Mononuclear cell (primary cell): Measurements from ENCODE around the gene C17orf100. TPM values are rescaled to one million over a fixed set of nuclear protein-coding genes. Genes with fewer than 3 reads are reported as not detected.
"Not testable (repeated sequence)": the region's sequence is repeated elsewhere in the genome, so short reads cannot be mapped to it uniquely, and the experiment has no call there.

Experiments
- H3K27me3 ChIP-seq: 2 replicates; pipeline ENCODE4 v1.6.0; 2011; ENCODE audit warnings: low read length, control low read depth; ENCODE audit not compliant: insufficient read depth
- H3K4me1 ChIP-seq: 2 replicates; pipeline ENCODE4 v1.5.1; 2011; ENCODE audit warnings: mild to moderate bottlenecking, low read length, control low read depth; ENCODE audit not compliant: insufficient read depth
- H3K4me3 ChIP-seq: 2 replicates; pipeline ENCODE4 v1.5.1; 2011; ENCODE audit warnings: mild to moderate bottlenecking, low read length, moderate library complexity
- H3K9me3 ChIP-seq: 2 replicates; pipeline ENCODE4 v1.5.1; 2011; ENCODE audit warnings: low read depth, mild to moderate bottlenecking, control low read depth, low read length
- total RNA-seq: library from RNA; depleted of rRNA; stranded (reverse); fragments of >200 nt; gene quantifications from one replicate; pipeline ENCODE4 v1.2.3, GENCODE V29; 2012

The C17orf100 gene
- total RNA-seq, 1 donor = 0.63 TPM

- no peaks in the 10 kb centered on the region for H3K4me1 ChIP-seq
- H3K4me3 ChIP-seq = no peak overlapping the region
- H3K27me3 ChIP-seq = no peaks in the 10 kb centered on the region
- H3K9me3 ChIP-seq = no peaks in the 10 kb centered on the region
Measured at GRCh38 chr17:6686026-6686425, 34.5 kb downstream of the C17orf100 start.

GRCh38 chr17:6688944-6689343, 37.4 kb downstream of the C17orf100 start:
- no peak overlapping the region for H3K4me3 ChIP-seq
- no peaks in the 10 kb centered on the region for H3K4me1 ChIP-seq
- H3K9me3 ChIP-seq = no peaks in the 10 kb centered on the region
- peaks cover 3% of the 10 kb centered on the region for H3K27me3 ChIP-seq

DNA sequence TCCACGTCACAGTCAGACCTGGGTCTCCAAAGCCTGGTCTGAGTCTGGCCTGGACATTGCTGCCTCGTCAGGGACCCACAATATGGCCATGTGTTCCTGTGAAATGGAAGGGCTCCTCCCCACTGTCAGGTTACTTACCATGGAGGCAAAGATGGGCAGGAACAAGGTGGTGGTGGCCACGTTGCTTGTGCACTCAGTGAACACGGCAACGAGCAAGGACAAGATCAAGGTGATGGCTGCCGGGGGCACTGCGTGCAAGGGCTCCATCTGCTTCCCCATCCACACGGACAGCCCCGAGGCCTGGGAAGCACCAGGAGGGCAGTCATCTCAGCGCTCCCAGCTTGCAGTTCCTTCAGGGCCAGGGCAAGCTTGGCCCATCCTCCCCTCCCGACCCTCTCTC, 39.1 kb downstream of the C17orf100 start:
- Histone ChIP-seq H3K27me3 (peaks cover 3% of the 10 kb centered on the region), H3K4me3 (no peak overlapping the region), H3K4me1 (no peaks in the 10 kb centered on the region), H3K9me3 (no peaks in the 10 kb centered on the region)

DNA sequence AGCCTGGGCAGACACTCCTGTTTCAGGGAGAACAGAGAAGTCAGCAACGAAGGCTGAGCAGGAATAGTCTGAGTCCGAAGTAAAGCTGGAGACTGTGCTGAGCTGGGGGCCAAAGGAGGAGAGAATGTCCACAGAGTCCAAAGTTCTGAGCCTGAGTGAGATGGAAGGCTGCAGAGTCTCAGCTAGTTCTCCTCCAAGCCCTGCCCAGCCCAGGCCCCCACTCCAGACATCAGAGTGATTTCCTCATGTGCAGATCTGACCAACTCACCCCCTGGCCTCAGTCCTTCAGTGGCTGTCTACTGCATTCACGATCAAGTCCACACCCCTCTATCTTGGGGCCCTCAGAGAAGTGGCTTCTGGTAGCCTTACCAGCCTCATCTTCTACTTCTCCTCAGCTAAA, 40.0 kb downstream of the C17orf100 start:
- no peaks in the 10 kb centered on the region for H3K4me1 ChIP-seq
- H3K4me3 ChIP-seq = no peak overlapping the region
- no peaks in the 10 kb centered on the region for H3K9me3 ChIP-seq
- H3K27me3 ChIP-seq = peaks cover 3% of the 10 kb centered on the region

DNA sequence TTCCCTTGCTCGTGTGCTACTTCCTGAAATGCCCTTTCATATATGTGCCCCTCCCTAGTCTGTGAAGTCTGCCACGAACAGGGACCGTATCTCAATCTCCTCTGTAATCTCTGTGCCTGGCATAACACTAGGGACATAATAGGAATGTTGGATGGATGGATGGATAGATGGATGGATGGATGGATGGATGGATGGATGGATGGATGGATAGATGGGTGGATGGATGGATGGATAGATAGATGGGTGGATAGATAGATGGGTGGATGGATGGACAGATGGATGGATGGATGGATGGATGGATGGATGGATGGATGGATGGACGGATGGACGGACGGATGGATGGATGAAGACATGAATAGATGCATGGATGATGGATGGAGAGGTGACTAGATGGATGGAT, 40.4 kb downstream of the C17orf100 start:
- not testable (repeated sequence) for H3K9me3 ChIP-seq, H3K27me3 ChIP-seq, H3K4me3 ChIP-seq, H3K4me1 ChIP-seq

- no peak overlapping the region for H3K4me3 ChIP-seq
- H3K27me3 ChIP-seq = peaks cover 3% of the 10 kb centered on the region
- no peaks in the 10 kb centered on the region for H3K4me1 ChIP-seq
- no peaks in the 10 kb centered on the region for H3K9me3 ChIP-seq
Measured at GRCh38 chr17:6695051-6695450, 43.5 kb downstream of the C17orf100 start.

DNA sequence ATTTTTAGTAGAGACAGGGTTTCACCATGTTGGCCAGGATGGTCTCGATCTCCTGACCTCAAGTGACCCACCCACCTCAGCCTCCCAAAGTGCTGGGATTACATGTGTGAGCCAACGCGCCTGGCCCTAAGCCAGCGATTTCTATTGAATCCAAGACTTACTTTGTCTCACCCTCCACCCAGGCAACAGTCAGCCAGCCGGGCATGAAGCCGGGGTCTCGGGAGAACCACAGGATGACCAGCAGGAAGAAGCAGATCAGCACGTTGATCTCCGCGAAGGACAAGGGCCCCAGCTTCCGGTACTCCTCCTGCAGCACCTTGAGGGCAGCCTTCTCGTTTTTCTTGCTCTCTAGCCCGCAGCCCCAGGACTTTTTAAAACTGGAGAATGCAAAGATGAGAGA, 44.0 kb downstream of the C17orf100 start:
- H3K4me3 ChIP-seq = no peak overlapping the region

DNA sequence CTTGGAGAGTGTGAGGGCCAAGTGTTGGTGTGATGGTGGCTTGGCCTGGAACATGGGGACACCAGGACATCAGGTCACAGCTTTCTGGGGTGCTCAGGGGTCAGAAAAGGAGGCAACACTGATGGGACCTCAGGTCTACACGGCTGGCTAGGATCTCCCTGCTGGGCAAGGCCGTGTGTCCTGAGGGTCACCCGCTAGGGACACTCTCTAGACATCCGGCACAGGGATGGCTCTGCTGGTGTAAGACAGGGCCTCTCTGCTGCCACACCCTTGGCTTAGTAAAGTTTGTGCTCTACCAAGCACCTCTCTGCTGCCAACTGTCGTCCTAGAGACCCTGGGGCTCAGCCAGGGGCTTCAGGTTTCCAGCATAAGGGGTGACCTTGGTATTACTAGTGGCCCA, 45.3 kb downstream of the C17orf100 start:
- Histone ChIP-seq H3K27me3 (peaks cover 3% of the 10 kb centered on the region), H3K9me3 (no peaks in the 10 kb centered on the region)

More for the DNA sequence above, 44.0 kb downstream of the C17orf100 start:
- H3K9me3 ChIP-seq = no peaks in the 10 kb centered on the region
- no peaks in the 10 kb centered on the region for H3K4me1 ChIP-seq
- peaks cover 3% of the 10 kb centered on the region for H3K27me3 ChIP-seq

GRCh38 chr17:6698004-6698403, 46.4 kb downstream of the C17orf100 start:
- Histone ChIP-seq H3K4me1 (no peaks in the 10 kb centered on the region), H3K27me3 (no peaks in the 10 kb centered on the region), H3K9me3 (no peaks in the 10 kb centered on the region), H3K4me3 (no peak overlapping the region)

More for the DNA sequence above, 45.3 kb downstream of the C17orf100 start:
- no peak overlapping the region for H3K4me3 ChIP-seq
- H3K4me1 ChIP-seq = no peaks in the 10 kb centered on the region

DNA sequence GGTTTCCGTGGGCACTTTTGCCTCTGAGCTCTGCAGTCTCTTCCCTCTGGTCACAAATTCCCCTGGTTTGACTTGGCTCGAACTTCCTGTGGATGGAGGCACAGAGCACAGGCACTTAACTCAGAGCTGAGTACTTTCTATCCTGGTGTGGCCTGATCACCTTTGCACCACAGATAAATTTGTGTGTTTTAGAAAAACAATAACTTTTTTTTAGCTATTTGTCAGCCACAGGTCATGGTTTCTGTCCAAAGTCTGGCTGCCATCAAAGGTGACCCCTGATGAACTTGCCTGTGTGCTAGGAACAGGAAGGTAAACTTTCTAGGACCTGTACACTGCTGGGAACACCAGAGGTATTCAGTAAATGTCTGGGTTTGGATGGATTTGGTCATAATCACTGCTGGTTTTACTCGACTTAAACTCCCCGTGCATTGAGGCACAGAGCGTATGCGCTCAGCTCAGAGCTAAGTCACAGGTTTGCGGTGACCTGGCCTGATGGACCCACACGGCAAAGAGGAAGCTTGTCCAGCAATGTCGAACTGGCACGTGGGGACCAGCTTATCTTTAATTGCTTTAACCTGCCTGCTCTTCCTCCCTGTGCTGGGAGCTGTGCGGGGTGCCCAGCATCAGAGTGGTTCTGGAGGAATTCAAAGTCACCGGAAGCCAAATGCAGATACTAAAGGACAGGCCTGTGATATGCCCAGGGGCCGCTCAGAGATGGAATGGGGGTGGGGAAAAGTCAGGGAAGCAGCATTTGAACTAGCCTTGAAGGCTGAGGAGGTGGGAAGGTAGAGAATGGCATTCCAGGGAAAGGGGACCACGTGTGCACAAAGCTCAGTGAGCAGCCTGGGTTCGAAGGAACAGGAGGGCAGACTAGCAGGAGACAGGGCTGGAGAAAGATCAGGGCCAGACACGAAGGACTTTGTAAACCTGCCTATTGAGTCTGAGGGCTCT, 48.7 kb downstream of the C17orf100 start:
- Histone ChIP-seq H3K4me3 (no peak overlapping the region), H3K9me3 (no peaks in the 10 kb centered on the region), H3K27me3 (no peaks in the 10 kb centered on the region), H3K4me1 (no peaks in the 10 kb centered on the region)

GRCh38 chr17:6700948-6701307, 49.4 kb downstream of the C17orf100 start:
- Histone ChIP-seq H3K27me3 (no peaks in the 10 kb centered on the region), H3K4me1 (no peaks in the 10 kb centered on the region), H3K4me3 (no peak overlapping the region), H3K9me3 (no peaks in the 10 kb centered on the region)

- no peaks in the 10 kb centered on the region for H3K9me3 ChIP-seq
- no peak overlapping the region for H3K4me3 ChIP-seq
- no peaks in the 10 kb centered on the region for H3K4me1 ChIP-seq
- H3K27me3 ChIP-seq = no peaks in the 10 kb centered on the region
Measured at GRCh38 chr17:6701719-6702118, 50.2 kb downstream of the C17orf100 start.

DNA sequence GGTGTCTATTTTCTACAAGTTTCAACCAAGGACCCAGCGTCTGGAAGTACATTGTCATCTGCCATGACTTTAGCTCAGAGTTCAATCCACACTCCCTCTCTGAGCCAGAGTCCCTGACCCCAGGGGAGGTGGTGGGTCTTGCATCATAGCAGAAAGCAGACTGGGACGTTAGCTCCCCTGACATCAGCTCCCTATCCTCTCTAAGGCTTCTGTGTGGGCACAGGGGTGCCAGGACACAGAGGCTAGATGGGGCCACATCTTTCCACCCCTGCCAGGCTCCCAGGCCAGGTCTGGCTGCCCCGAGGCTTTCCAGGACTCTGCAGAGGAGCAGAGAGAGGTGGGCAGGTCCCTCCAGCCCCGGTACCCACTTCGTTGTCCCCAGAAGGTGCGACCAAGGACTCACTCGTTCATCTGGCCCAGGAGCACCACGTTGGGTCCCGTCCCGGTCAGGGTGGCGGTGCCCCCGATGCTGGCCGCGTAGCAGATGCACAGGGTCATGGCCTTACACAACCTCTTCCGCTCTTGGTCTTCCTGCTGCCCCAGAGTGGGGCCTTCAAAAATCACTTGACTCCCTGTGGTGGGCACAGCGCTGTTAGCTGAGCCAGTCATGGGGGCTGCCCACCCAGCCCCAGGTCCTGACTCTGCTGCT, 51.1 kb downstream of the C17orf100 start:
- Histone ChIP-seq H3K4me3 (no peak overlapping the region), H3K9me3 (no peaks in the 10 kb centered on the region), H3K4me1 (no peaks in the 10 kb centered on the region), H3K27me3 (no peaks in the 10 kb centered on the region)
